ENCODE measurements around the gene DUSP22. TPM values are rescaled to one million over a fixed set of nuclear protein-coding genes. Genes with fewer than 3 reads are reported as not detected.

Gene DUSP22
- total RNA-seq, 1 experiment from 2014 or later: 25.0 TPM

- Histone ChIP-seq H3K9me3 (ENCODE audit: control insufficient read depth, low read depth, low read length) (peaks cover 79% of the 10 kb centered on the region), H2BK20ac (ENCODE audit: low read depth, low read length, poor library complexity, severe bottlenecking) (no peak overlapping the region), H4K5ac (ENCODE audit: insufficient read length, low read depth, low read length) (no peak overlapping the region), H4K91ac (ENCODE audit: insufficient read length, low read depth, low read length) (no peak overlapping the region), H3K4me1 (ENCODE audit: insufficient read depth, low read length) (no peaks in the 10 kb centered on the region), H3K18ac (ENCODE audit: insufficient read length, low read depth, low read length) (no peak overlapping the region), H3K56ac (ENCODE audit: insufficient read length, low read depth, low read length) (no peak overlapping the region), H3T11ph (ENCODE audit: low read length) (no peak overlapping the region), H3K23ac (ENCODE audit: insufficient read length, low read depth, low read length) (no peak overlapping the region), H2AFZ (ENCODE audit: low read length) (no peak overlapping the region), H3K23me2 (ENCODE audit: insufficient read length, low read depth, low read length, poor library complexity, severe bottlenecking) (peaks cover 2% of the 10 kb centered on the region), H3K4me2 (ENCODE audit: insufficient read depth, insufficient read length, low read length) (no peak overlapping the region), H2BK15ac (ENCODE audit: low read depth, low read length) (no peak overlapping the region), H3K79me1 (ENCODE audit: insufficient read depth, low read depth, low read length, poor library complexity, severe bottlenecking) (no peaks in the 10 kb centered on the region), H4K20me1 (ENCODE audit: control insufficient read depth, insufficient read depth, insufficient read length) (no peaks in the 10 kb centered on the region), H4K8ac (replicated peaks; ENCODE audit: insufficient read length, low read depth, low read length) (no peak overlapping the region), H3K27ac (ENCODE audit: insufficient read length, low read depth, low read length) (no peak overlapping the region), H3K9ac (ENCODE audit: extremely low read depth, insufficient read length, low read length) (no peak overlapping the region), H2BK5ac (ENCODE audit: insufficient read length, low read length) (no peak overlapping the region), H3K4ac (ENCODE audit: low read depth, low read length) (no peak overlapping the region), H3K79me2 (ENCODE audit: insufficient read depth, low read length) (no peaks in the 10 kb centered on the region), H3K14ac (ENCODE audit: insufficient read depth, low read length) (no peak overlapping the region), H2BK120ac (ENCODE audit: low read depth, low read length, poor library complexity, severe bottlenecking) (no peak overlapping the region), H3K27me3 (ENCODE audit: insufficient read depth, low read length) (no peaks in the 10 kb centered on the region), H2AK5ac (ENCODE audit: insufficient read length, low read length) (no peak overlapping the region), H2BK12ac (ENCODE audit: insufficient read length, low read depth, low read length) (no peak overlapping the region)
- H3K9me3 Mint-ChIP-seq: peaks cover 20 to 33% of the 10 kb centered on the region in 2 experiments
- H3K27ac Mint-ChIP-seq: no peak overlapping the region
- DNase-seq: no peak
- peaks cover 3 to 9% (median 4%) of the 10 kb centered on the region in 3 experiments; a peak in 6 of 7 replicates for H3K36me3 Mint-ChIP-seq (ENCODE audit: insufficient read depth in 1 of 3, low read depth in 3 of 3)
- no peak overlapping the region for H3K4me3 Mint-ChIP-seq
- TF ChIP-seq CTCF (conservative IDR thresholded peaks at IDR 0.05): no peak
- H3K4me1 Mint-ChIP-seq: peaks cover 24 to 27% of the 10 kb centered on the region in 2 experiments
- peaks cover 8% of the 10 kb centered on the region for H3K27me3 Mint-ChIP-seq (ENCODE audit: low read depth)
- WGBS (ENCODE audit: extremely low coverage, insufficient read length, low lambda C conversion rate): no CpG with 5 or more reads among the region's 11 CpGs
Observed at GRCh38 chr6:298233-299103, 6.2 kb downstream of the DUSP22 start.

Measured in H9 (cell line).